Measurements from ENCODE around the gene SP7. TPM values are rescaled to one million over a fixed set of nuclear protein-coding genes. Genes with fewer than 3 reads are reported as not detected.
A peak's percentile ranks its signal among the peaks of the same experiment; 100 is the strongest.
"Not testable (repeated sequence)": the region's sequence is repeated elsewhere in the genome, so short reads cannot be mapped to it uniquely, and the experiment has no call there.

SP7 gene
- total and polyA plus RNA-seq, 9 donors, result 0.04 to 0.20 (median 0.06) TPM; not detected in 5

GRCh38 chr12:53333845-53334244, 2.3 kb downstream of the SP7 start:
- Histone ChIP-seq H3K27ac (ENCODE audit: low read length) (no peak overlapping the region), H3K9me3 (replicated peaks; ENCODE audit: control insufficient read depth, low read depth, low read length) (no peaks in the 10 kb centered on the region), H3K36me3 (ENCODE audit: control insufficient read depth, insufficient read depth, low read length) (no peaks in the 10 kb centered on the region), H3K27me3 (ENCODE audit: control insufficient read depth, insufficient read depth, low read length) (peaks cover 55% of the 10 kb centered on the region), H3K4me1 (ENCODE audit: control insufficient read depth, insufficient read depth, low read length) (peaks cover 8% of the 10 kb centered on the region), H3K4me3 (ENCODE audit: low read length) (no peak overlapping the region)
- 84% methylated on average over 4 of the region's 7 CpGs for WGBS (ENCODE audit: insufficient coverage)
- no peak for DNase-seq

GRCh38 chr12:53333289-53333688, 2.9 kb downstream of the SP7 start:
- Histone ChIP-seq H3K4me3 (ENCODE audit: low read length) (no peak overlapping the region), H3K4me1 (ENCODE audit: control insufficient read depth, insufficient read depth, low read length) (peaks cover 8% of the 10 kb centered on the region), H3K27ac (ENCODE audit: low read length) (no peak overlapping the region), H3K9me3 (replicated peaks; ENCODE audit: control insufficient read depth, low read depth, low read length) (no peaks in the 10 kb centered on the region), H3K36me3 (ENCODE audit: control insufficient read depth, insufficient read depth, low read length) (no peaks in the 10 kb centered on the region), H3K27me3 (ENCODE audit: control insufficient read depth, insufficient read depth, low read length) (peaks cover 52% of the 10 kb centered on the region)
- WGBS (ENCODE audit: insufficient coverage), result 68% methylated on average over 2 of the region's 4 CpGs
- DNase-seq, result no peak

GRCh38 chr12:53332744-53333143, 3.4 kb downstream of the SP7 start:
- Histone ChIP-seq H3K27ac (ENCODE audit: low read length) (no peak overlapping the region), H3K4me1 (ENCODE audit: control insufficient read depth, insufficient read depth, low read length) (peaks cover 8% of the 10 kb centered on the region), H3K27me3 (ENCODE audit: control insufficient read depth, insufficient read depth, low read length) (peaks cover 52% of the 10 kb centered on the region), H3K36me3 (ENCODE audit: control insufficient read depth, insufficient read depth, low read length) (no peaks in the 10 kb centered on the region), H3K4me3 (ENCODE audit: low read length) (no peak overlapping the region), H3K9me3 (replicated peaks; ENCODE audit: control insufficient read depth, low read depth, low read length) (no peaks in the 10 kb centered on the region)
- DNase-seq, result no peak
- 57% methylated on average over 7 of the region's 15 CpGs for WGBS (ENCODE audit: insufficient coverage)

GRCh38 chr12:53332339-53332738, 3.8 kb downstream of the SP7 start:
- not testable (repeated sequence) for H3K9me3 ChIP-seq (replicated peaks; ENCODE audit: control insufficient read depth, low read depth, low read length); H3K4me1 ChIP-seq (ENCODE audit: control insufficient read depth, insufficient read depth, low read length); H3K27ac ChIP-seq (ENCODE audit: low read length); H3K4me3 ChIP-seq (ENCODE audit: low read length); H3K36me3 ChIP-seq (ENCODE audit: control insufficient read depth, insufficient read depth, low read length); DNase-seq
- peaks cover 48% of the 10 kb centered on the region for H3K27me3 ChIP-seq (ENCODE audit: control insufficient read depth, insufficient read depth, low read length)

GRCh38 chr12:53330671-53331070, 5.5 kb downstream of the SP7 start:
- WGBS (ENCODE audit: insufficient coverage), result 48% methylated on average over 2 of the region's 5 CpGs
- Histone ChIP-seq H3K27ac (ENCODE audit: low read length) (peak overlapping the region; percentile 59), H3K36me3 (ENCODE audit: control insufficient read depth, insufficient read depth, low read length) (no peaks in the 10 kb centered on the region), H3K4me3 (ENCODE audit: low read length) (no peak overlapping the region), H3K4me1 (ENCODE audit: control insufficient read depth, insufficient read depth, low read length) (peaks cover 5% of the 10 kb centered on the region), H3K9me3 (replicated peaks; ENCODE audit: control insufficient read depth, low read depth, low read length) (no peaks in the 10 kb centered on the region), H3K27me3 (ENCODE audit: control insufficient read depth, insufficient read depth, low read length) (peaks cover 36% of the 10 kb centered on the region)
- DNase-seq, result peak; percentile 52

GRCh38 chr12:53328043-53328435, 8.1 kb downstream of the SP7 start:
- H3K4me1 ChIP-seq (ENCODE audit: control insufficient read depth, insufficient read depth, low read length), result peaks cover 17% of the 10 kb centered on the region
- H3K9me3 ChIP-seq (replicated peaks; ENCODE audit: control insufficient read depth, low read depth, low read length), result no peaks in the 10 kb centered on the region
- peaks cover 22% of the 10 kb centered on the region for H3K27me3 ChIP-seq (ENCODE audit: control insufficient read depth, insufficient read depth, low read length)
- H3K4me3 ChIP-seq (ENCODE audit: low read length), result no peak overlapping the region
- no peaks in the 10 kb centered on the region for H3K36me3 ChIP-seq (ENCODE audit: control insufficient read depth, insufficient read depth, low read length)
- H3K27ac ChIP-seq (ENCODE audit: low read length), result no peak overlapping the region
- no peak for DNase-seq
- 34% methylated on average over 15 of the region's 16 CpGs for whole genome bisulfite sequencing (ENCODE audit: insufficient coverage)

GRCh38 chr12:53327435-53328042, 8.6 kb downstream of the SP7 start:
- Histone ChIP-seq H3K9me3 (replicated peaks; ENCODE audit: control insufficient read depth, low read depth, low read length) (no peaks in the 10 kb centered on the region), H3K36me3 (ENCODE audit: control insufficient read depth, insufficient read depth, low read length) (no peaks in the 10 kb centered on the region), H3K4me3 (ENCODE audit: low read length) (no peak overlapping the region), H3K27ac (ENCODE audit: low read length) (no peak overlapping the region), H3K4me1 (ENCODE audit: control insufficient read depth, insufficient read depth, low read length) (peaks cover 17% of the 10 kb centered on the region), H3K27me3 (ENCODE audit: control insufficient read depth, insufficient read depth, low read length) (peaks cover 17% of the 10 kb centered on the region)
- 62% methylated on average over 2 of the region's 3 CpGs for WGBS (ENCODE audit: insufficient coverage)
- DNase-seq, result no peak

- DNase-seq, result no peak
- H3K36me3 ChIP-seq (ENCODE audit: control insufficient read depth, insufficient read depth, low read length), result no peaks in the 10 kb centered on the region
- no peaks in the 10 kb centered on the region for H3K9me3 ChIP-seq (replicated peaks; ENCODE audit: control insufficient read depth, low read depth, low read length)
- H3K4me1 ChIP-seq (ENCODE audit: control insufficient read depth, insufficient read depth, low read length), result peaks cover 20% of the 10 kb centered on the region
- no peak overlapping the region for H3K4me3 ChIP-seq (ENCODE audit: low read length)
- peaks cover 15% of the 10 kb centered on the region for H3K27me3 ChIP-seq (ENCODE audit: control insufficient read depth, insufficient read depth, low read length)
- no peak overlapping the region for H3K27ac ChIP-seq (ENCODE audit: low read length)
- WGBS (ENCODE audit: insufficient coverage), result 80% methylated on average over 2 of the region's 8 CpGs
These were observed 9.5 kb downstream of the SP7 start for GRCh38 chr12:53326460-53327185.

- peaks cover 12% of the 10 kb centered on the region for H3K27me3 ChIP-seq (ENCODE audit: control insufficient read depth, insufficient read depth, low read length)
- H3K9me3 ChIP-seq (replicated peaks; ENCODE audit: control insufficient read depth, low read depth, low read length), result no peaks in the 10 kb centered on the region
- H3K4me3 ChIP-seq (ENCODE audit: low read length), result peak overlapping the region; percentile 80
- under 1% methylated on average over 39 of the region's 50 CpGs for WGBS (ENCODE audit: insufficient coverage)
- no peaks in the 10 kb centered on the region for H3K36me3 ChIP-seq (ENCODE audit: control insufficient read depth, insufficient read depth, low read length)
- peak overlapping the region; percentile 95 for H3K27ac ChIP-seq (ENCODE audit: low read length)
- DNase-seq, result peak; percentile 59
- peaks cover 22% of the 10 kb centered on the region for H3K4me1 ChIP-seq (ENCODE audit: control insufficient read depth, insufficient read depth, low read length)
These were observed 10.6 kb downstream of the SP7 start for GRCh38 chr12:53325511-53326061.

- H3K27ac ChIP-seq (ENCODE audit: low read length), result peak overlapping the region; percentile 95
- peak overlapping the region; percentile 80 for H3K4me3 ChIP-seq (ENCODE audit: low read length)
- WGBS (ENCODE audit: insufficient coverage), result under 1% methylated on average over 53 of the region's 69 CpGs
- H3K27me3 ChIP-seq (ENCODE audit: control insufficient read depth, insufficient read depth, low read length), result peaks cover 12% of the 10 kb centered on the region
- peak; percentile 97 for DNase-seq
- peaks cover 6% of the 10 kb centered on the region for H3K36me3 ChIP-seq (ENCODE audit: control insufficient read depth, insufficient read depth, low read length)
- no peaks in the 10 kb centered on the region for H3K9me3 ChIP-seq (replicated peaks; ENCODE audit: control insufficient read depth, low read depth, low read length)
- peaks cover 26% of the 10 kb centered on the region for H3K4me1 ChIP-seq (ENCODE audit: control insufficient read depth, insufficient read depth, low read length)
These were observed 11.2 kb downstream of the SP7 start for GRCh38 chr12:53324779-53325510.

Measured in muscle of leg (tissue), 11 donors.